HG02610 (cell line): ENCODE data around the gene DLK1.

Experiments used
- ATAC-seq: cut with Tn5 transposase; IDR thresholded peaks from one replicate; pipeline ENCODE4 v1.9.1; 2021; ENCODE audit warnings: mild to moderate bottlenecking, moderate library complexity; ENCODE audit not compliant: unreplicated experiment

The DLK1 gene

GRCh38 chr14:100713705-100714104 is 13.0 kb upstream of the DLK1 start:
- no peak for ATAC-seq

DNA sequence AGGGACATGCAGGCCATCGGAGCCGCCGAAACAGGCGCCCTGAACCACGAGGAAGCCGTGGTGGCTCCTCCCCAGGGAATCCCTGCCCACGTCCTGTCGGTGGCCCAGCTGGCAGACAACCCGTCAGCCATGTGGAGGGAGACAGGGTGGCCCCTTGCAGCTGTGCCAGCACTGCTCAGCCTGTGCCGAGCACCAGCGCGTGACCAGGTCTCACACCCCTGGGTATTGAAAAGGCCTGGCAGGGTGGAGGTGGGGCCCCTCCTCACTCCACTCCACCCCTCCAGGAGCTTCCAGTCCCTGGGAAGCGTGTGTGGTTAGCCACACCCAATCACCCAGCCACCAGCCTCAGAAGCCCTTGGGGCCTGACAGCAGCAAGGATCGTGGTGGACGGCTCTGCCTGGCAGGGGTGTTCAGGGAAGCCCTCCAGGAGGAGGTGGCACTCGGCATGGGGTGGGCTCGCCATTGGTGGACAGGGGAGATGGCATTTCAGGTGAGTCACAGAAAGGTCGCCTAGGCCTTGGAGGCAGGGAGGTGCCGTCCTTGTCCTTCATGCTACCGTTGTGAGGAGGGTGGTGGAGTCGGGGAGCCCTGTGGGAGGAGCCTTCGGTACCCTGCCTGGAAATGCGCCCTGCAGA is 12.3 kb upstream of the DLK1 start:
- ATAC-seq: no peak

DNA sequence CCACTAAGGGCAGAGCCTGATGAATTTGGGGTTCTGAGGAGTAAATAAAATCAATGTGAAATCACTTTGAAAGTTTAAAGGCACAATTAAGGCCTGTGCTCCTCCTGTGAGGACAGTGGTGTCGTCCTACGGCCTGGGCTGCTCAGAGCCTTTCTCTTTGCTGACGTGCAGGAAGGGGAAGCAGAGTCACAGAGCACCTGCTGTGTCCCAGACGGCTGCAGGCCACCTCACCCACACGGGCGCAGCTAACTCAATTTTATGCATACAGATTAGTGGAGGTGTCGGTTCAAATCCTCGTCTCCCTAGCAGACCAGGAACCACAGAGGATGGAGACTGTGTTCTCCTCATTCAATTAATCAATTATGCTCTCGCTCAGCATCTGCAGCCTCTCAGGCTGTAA is 11.4 kb upstream of the DLK1 start:
- ATAC-seq: no peak

- ATAC-seq: no peak
Measured at GRCh38 chr14:100715803-100716202, 10.9 kb upstream of the DLK1 start.

- ATAC-seq: no peak
Measured at GRCh38 chr14:100717386-100717785, 9.3 kb upstream of the DLK1 start.

DNA sequence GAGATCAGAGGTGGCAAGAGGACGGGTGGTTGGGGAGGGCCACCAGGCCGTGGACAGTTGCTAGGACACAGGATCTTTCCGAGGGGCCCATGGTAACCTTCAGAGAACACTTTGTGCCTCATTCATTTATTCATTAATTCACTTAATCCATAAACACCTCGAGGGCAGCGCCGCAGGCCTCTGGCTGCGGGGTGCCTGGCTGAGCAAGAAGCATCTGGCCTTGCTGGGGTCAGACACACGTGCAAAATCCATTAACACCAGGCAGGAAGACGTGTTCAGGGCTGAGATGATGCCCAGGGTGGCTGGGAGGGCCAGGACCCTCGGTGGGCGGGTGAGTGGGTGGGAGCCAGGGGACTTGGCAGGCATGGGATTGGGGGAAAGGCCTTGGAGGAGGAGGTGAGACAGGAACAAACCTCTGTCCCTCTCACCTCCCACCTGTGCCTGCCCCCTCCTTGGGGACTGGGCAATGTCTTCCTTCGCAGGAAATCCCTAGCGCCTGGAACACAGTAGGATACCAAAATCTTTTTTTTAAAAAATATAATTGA is 6.6 kb upstream of the DLK1 start:
- no peak for ATAC-seq

DNA sequence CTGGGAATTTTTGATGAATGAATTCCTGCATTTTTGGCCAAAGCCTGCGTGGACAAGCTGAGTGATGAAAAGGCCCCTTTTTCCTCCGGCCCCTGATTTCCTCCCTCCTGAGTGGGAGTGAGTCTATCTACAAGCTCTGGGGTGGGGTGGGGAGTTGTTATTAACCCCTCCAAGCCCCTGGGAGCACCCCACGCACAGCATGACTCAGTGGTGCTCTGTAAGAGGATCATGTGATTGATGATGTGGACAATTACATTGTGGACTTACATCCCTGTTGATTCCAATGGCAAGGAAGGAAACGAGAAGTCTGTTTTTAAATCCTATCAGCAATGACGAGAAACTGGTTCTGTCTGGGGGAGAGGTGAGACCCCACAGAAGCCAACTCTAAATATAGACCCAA is 5.1 kb upstream of the DLK1 start:
- no peak for ATAC-seq

- no peak for ATAC-seq
Measured at GRCh38 chr14:100722367-100722766, 4.3 kb upstream of the DLK1 start.

DNA sequence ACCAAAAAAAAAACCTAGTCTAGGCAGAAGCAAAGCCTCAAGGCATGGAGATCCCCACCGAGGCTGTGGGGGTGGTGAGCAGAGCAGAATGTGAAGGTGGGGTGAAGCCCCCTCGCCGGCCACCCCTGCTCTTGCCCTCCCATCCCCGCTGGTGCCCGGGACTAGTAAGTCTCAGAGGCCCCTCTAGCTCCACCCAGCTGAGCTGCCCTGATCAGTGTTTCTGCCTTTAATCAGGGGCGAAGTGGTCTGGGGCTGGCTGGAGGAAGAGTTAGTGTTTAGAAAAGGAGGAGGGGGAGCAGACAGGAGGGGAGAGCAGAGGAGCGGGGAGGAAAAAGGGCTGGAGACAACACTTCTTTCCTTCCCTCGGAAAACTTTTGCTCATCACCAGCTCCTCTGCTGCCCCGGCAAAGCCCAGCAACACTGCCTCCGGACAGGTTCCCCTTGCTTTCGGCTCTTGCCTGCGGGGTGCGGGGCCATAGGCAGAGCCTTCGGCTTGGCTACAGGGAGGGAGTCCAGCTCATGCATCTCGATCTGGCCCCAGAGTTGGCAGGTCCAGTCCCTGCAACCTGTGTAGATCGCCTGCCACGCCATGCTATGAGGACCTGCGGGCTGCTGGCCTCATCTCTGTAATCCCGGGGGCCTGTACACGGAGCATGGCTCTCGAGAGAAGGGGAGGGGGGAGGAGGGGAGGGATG is 3.4 kb upstream of the DLK1 start:
- no peak for ATAC-seq

DNA sequence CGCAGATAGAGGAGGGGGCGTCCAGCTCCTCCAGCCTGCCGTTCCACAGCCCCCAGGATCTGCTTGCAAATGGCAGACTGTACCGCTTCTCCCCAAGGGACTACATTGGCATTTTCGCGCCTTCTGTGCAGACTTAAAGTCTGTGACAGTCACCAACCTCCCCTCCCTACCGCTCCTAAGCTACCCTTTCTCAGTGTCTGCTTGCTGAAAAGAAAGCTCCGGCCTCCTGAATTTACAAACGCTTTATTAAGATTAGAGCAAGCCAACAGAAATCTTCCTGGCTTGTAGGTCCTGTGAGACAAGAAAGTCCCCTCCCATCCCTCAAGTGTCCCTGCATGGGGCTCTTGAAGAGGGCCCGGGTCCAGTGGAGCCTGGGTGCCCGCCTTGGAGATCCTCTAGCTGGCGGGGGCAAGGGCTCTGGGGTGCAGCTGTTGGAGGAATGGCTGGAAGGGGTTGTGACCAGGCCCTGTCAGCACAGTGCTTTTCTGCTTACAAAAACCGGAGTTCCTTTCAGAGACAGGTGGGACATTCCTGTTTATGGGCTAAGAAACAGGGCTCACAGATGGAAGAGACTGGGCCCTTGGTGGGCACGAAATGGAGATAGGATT is 2.8 kb upstream of the DLK1 start:
- no peak for ATAC-seq

- ATAC-seq: no peak
Measured at GRCh38 chr14:100724536-100724935, 2.2 kb upstream of the DLK1 start.

DNA sequence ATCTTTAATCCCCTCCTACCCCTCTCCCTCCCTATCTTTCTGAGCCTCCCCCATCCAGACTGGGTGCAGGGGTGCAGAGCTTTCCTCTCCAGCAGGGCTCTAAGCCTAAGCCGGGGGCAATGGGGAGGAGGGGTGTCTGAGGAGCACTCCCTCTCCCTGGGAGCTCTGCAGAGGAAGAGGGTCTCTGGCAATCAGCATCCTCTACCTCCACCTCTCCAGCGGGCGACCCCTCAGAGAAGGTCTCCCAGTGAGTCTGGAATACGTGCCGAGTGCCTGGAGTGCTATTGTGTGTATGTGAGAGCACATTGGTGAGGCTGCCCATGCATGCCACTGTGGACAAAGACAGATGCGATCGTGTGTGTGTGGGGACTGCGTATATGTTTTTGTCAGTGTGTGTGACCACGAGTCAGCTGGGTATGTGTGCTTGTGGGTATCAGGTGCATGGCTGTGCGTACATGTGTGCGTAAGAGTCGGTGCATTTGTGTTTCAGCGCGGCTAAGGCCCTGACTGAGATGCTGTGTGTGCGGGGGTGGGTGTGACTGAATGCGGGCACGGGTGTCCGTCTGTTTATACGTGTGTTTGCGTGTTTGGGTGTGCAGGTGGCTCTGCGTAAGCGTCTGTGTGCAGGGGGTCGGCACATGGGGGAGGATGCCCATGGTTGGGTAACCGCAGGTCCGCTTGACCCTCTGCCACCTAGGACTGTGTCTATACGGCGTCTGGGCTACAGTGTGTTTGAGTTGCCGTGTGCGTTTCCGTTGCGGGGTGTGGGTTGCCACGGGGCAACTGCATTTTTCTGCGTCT is 905 bp upstream of the DLK1 start:
- ATAC-seq: no peak

GRCh38 chr14:100727086-100727872 is 587 bp downstream of the DLK1 start:
- no peak for ATAC-seq

- no peak for ATAC-seq
Measured at GRCh38 chr14:100727873-100728240, 1.2 kb downstream of the DLK1 start.

GRCh38 chr14:100728962-100729361 is 2.3 kb downstream of the DLK1 start:
- ATAC-seq: no peak

DNA sequence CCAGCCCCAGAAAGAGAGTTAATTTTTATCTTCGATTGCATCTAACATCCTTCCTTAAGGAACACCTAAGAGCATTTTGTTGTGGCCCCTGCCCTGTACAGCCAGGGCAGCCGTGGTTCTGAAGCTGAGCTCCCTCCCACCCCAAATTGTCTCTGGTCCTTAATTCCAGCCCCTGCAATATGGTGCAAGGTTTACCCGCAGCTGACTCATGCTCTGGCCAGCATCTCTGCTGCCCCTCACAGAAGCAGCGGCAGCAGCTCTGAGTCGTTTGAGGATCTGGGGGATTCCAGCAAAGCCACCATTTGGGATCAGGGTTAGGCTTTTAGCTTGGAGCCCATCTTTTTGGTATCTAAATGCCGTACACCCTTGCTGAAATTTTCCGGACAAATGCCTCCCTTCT is 3.3 kb downstream of the DLK1 start:
- ATAC-seq: no peak

DNA sequence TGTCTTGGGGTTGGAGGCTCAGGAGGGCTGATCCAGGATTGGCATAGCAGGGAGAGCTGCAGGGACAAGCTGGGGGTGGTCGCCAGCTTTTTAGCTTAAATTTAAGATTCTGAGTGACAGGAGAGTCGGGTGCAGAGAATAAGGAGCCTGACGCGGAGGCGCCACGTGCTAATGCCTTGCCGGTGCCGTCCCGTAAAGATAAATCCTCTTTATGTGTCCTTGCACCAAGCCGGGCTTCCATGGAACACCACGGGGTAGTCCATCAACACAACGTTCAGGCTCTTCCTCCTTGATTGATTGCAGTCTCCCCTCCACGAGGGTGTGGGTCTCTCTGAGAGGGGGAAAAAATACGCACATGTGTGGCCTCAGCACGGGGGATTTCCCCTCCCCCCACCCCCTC is 3.9 kb downstream of the DLK1 start:
- ATAC-seq: no peak

GRCh38 chr14:100731011-100731670 is 4.4 kb downstream of the DLK1 start:
- no peak for ATAC-seq

DNA sequence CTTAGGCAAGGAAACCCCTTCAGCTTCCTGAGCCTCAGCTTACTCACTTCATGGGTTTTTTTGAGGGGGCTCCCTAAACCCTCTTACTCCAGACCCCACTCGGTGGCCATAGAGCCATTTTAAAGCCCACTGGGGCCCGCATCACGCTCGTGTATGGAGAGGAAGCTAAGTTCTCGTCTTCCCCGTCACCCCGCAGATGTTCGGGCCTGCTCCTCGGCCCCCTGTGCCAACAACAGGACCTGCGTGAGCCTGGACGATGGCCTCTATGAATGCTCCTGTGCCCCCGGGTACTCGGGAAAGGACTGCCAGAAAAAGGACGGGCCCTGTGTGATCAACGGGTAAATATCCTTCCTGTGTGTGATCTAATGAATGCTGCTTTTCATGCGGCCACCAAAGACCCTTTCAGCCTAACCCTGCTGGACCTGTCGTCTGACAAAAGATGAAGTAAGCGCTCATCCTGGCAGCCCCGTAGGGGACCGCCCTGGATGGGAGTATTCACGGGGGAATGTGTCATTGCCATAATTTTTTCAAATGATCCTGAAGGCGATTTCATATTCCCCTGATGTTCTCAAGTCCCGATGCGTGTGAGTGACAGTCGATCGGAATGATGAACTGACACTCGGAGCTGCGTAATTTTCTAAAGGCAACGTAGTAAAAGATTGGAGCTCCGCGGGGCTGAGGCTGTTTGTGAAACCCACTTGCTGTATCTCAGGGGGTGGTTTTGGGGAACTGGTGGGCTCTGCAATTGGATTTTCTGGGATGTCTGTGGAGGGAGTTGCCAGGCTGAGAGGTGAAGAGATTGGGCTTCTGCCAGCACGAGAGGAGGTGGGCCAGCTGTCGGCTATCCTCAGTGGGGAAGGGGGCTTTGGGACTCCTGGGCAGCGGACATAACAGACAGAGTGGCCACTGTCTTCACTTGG is 5.4 kb downstream of the DLK1 start:
- no peak for ATAC-seq
